ENCODE results near the gene PGS1.
"Not testable (repeated sequence)": the region's sequence is repeated elsewhere in the genome, so short reads cannot be mapped to it uniquely, and the experiment has no call there.

PGS1 gene

GRCh38 chr17:78454346-78454745 is 75.9 kb downstream of the PGS1 start:
- no peak for DNase-seq

GRCh38 chr17:78458091-78458490 is 79.6 kb downstream of the PGS1 start:
- no peak for DNase-seq

GRCh38 chr17:78458736-78459335 is 80.4 kb downstream of the PGS1 start:
- peak; percentile 90 for DNase-seq

GRCh38 chr17:78459696-78460095 is 81.2 kb downstream of the PGS1 start:
- no peak for DNase-seq

GRCh38 chr17:78460176-78460675 is 81.8 kb downstream of the PGS1 start:
- DNase-seq = no peak

GRCh38 chr17:78460951-78461798 is 82.7 kb downstream of the PGS1 start:
- no peak for DNase-seq

- no peak for DNase-seq
Observed at GRCh38 chr17:78461799-78462053, 83.3 kb downstream of the PGS1 start.

- DNase-seq = no peak
Observed at GRCh38 chr17:78462148-78462547, 83.7 kb downstream of the PGS1 start.

- DNase-seq = not testable (repeated sequence)
Observed at GRCh38 chr17:78466109-78466785, 87.8 kb downstream of the PGS1 start.

GRCh38 chr17:78466786-78467715 is 88.6 kb downstream of the PGS1 start:
- no peak for DNase-seq

- no peak for DNase-seq
Observed at GRCh38 chr17:78468366-78468765, 89.9 kb downstream of the PGS1 start.

- no peak for DNase-seq
Observed at GRCh38 chr17:78469443-78469842, 91.0 kb downstream of the PGS1 start.

- DNase-seq = no peak
Observed at GRCh38 chr17:78471635-78472034, 93.2 kb downstream of the PGS1 start.

- no peak for DNase-seq
Observed at GRCh38 chr17:78472035-78472905, 93.8 kb downstream of the PGS1 start.

GRCh38 chr17:78473951-78474613 is 95.6 kb downstream of the PGS1 start:
- no peak for DNase-seq

Data from NCI-H1694 treated with DMSO at 0.1 percent for 48 hours (cell line).